Aorta (tissue), 5 donors: ENCODE measurements around the gene CPE. TPM values are rescaled to one million over a fixed set of nuclear protein-coding genes. Genes with fewer than 3 reads are reported as not detected.

Experiments
- ATAC-seq: fragments of 200-7000 bp; cut with Tn5 transposase; one replicate; pipeline ENCODE4 v1.9.1; 2022; ENCODE audit warnings: moderate library complexity; ENCODE audit not compliant: low FRiP score
- DNase-seq, 2 donors: peaks; one replicate each; pipeline ENCODE4 v3.0.0-alpha.2; 2020
- H3K27ac ChIP-seq, 2 donors: one replicate each; pipeline ENCODE4 v1.5.1; 2013; ENCODE audit warnings: low read length in 2 of 2, mild to moderate bottlenecking in 2 of 2, moderate library complexity in 2 of 2, control low read depth in 1 of 2, inconsistent platforms in 1 of 2, low read depth in 1 of 2
- H3K27me3 ChIP-seq, 2 donors: one replicate each; pipeline ENCODE4 v1.6.1; 2013; ENCODE audit warnings: control low read depth in 1 of 2, low read length in 1 of 2, mild to moderate bottlenecking in 1 of 2, moderate library complexity in 1 of 2; ENCODE audit not compliant: insufficient read depth in 2 of 2, control insufficient read depth in 1 of 2
- H3K36me3 ChIP-seq, 2 donors: one replicate each; pipeline ENCODE4 v1.6.1; 2013; ENCODE audit warnings: control low read depth in 1 of 2, low read length in 1 of 2, mild to moderate bottlenecking in 1 of 2; ENCODE audit not compliant: insufficient read depth in 2 of 2, control insufficient read depth in 1 of 2
- H3K4me1 ChIP-seq, 2 donors: one replicate each; pipeline ENCODE4 v1.6.1; 2013; ENCODE audit warnings: low read length in 2 of 2, control low read depth in 1 of 2, mild to moderate bottlenecking in 1 of 2, moderate library complexity in 1 of 2; ENCODE audit not compliant: insufficient read depth in 2 of 2, control insufficient read depth in 1 of 2
- H3K4me3 ChIP-seq, 2 donors: one replicate each; pipeline ENCODE4 v1.5.1; 2013; ENCODE audit warnings: low read length in 2 of 2, control low read depth in 1 of 2, mild to moderate bottlenecking in 1 of 2
- H3K9me3 ChIP-seq: one replicate; pipeline ENCODE4 v1.6.1; 2013; ENCODE audit warnings: mild to moderate bottlenecking, low read length; ENCODE audit not compliant: control insufficient read depth
- WGBS, 2 donors: extraction: QIAGEN DNeasy Blood & Tissue Kit; methylation state at CpG; one replicate each; pipeline ENCODE4 v1.1.7; 2013; 5-methylcytosine and 5-hydroxymethylcytosine counted together
- intact Hi-C, 2 donors: fragments of 100-400 bp; cut with DNase I; formaldehyde crosslinking; loops; one replicate each; pipeline versions ENCODE4 v1.14.2 to v1.15.0; 2022
- polyA plus RNA-seq, 2 donors: library from polyadenylated mRNA; stranded (reverse); fragments of 200-250 nt; gene quantifications; one replicate each; pipeline ENCODE4 v1.2.3, GENCODE V29; 2013
- total RNA-seq, 2 donors: library from RNA; stranded (reverse); fragmentation: NEBNext Ultra II Directional; extraction: Animal tissue kit (Norgen Biotek cat#: 25700); gene quantifications; one replicate each; pipeline ENCODE4 v1.2.1, GENCODE V29; 2021
- donor health status: healthy with polysubstance abuse.
- donor health status: Bipolar disorder and iron deficiency.
- donor health status: DM: no; HTN: no; CAD: no.
- donor health status: DM: no; HTN: no; CAD: no.
- donor health status: DM: yes; HTN: yes; CAD: no.

The CPE gene
- total and polyA plus RNA-seq, 4 donors, result 256 to 443 (median 352) TPM

DNA sequence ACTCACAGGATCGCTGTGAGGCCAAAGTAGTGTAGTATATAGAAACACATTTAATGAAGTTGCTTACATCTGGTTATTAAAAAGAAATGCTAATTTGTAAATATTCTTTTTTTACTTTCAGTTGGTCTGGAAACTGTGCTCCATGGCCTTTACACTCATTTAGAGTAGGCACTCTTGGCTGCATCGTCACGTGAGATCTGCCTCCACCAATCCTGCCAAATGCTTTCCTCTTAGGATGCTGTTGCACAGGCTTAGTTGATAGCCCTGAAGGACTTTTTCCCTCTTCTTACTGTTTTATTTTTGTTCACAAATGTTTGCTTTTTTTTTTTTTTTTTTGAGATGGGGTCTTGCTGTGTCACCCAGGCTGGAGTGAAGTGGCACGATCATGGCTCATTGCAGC lies 6.3 kb downstream of the CPE start:
- ATAC-seq (no peak), DNase-seq (no peak)
- intact Hi-C loops, result loop anchor here in 1 of 2 donors (5.0 kb wide), 1 partner anchor 42 kb away; no protein-coding TSS in a partner anchor
- H3K36me3 ChIP-seq, result no peaks in the 10 kb centered on the region
- H3K9me3 ChIP-seq, result no peaks in the 10 kb centered on the region
- no peaks in the 10 kb centered on the region for H3K27me3 ChIP-seq
- no peak overlapping the region for H3K27ac ChIP-seq
- peaks cover 2 to 11% of the 10 kb centered on the region in 2 donors for H3K4me1 ChIP-seq
- no peak overlapping the region for H3K4me3 ChIP-seq
- 38 to 57% methylated on average over 4 of the region's 4 CpGs for WGBS, 2 donors

- Histone ChIP-seq H3K4me1 (peaks cover 2 to 12% of the 10 kb centered on the region in 2 donors), H3K9me3 (no peaks in the 10 kb centered on the region), H3K4me3 (no peak overlapping the region), H3K27me3 (no peaks in the 10 kb centered on the region), H3K27ac (peak overlapping the region in 1 of 2 donors; percentile 57), H3K36me3 (no peaks in the 10 kb centered on the region)
- intact Hi-C loops, result loop anchor here in 1 of 2 donors (5.0 kb wide), 1 partner anchor 41 kb away; no protein-coding TSS in a partner anchor
- DNase-seq, result no peak
- ATAC-seq, result no peak
- WGBS, 2 donors, result 87 to 89% methylated on average over 1 of the region's 1 CpG
Measured at GRCh38 chr4:165386328-165386727, 7.5 kb downstream of the CPE start.

DNA sequence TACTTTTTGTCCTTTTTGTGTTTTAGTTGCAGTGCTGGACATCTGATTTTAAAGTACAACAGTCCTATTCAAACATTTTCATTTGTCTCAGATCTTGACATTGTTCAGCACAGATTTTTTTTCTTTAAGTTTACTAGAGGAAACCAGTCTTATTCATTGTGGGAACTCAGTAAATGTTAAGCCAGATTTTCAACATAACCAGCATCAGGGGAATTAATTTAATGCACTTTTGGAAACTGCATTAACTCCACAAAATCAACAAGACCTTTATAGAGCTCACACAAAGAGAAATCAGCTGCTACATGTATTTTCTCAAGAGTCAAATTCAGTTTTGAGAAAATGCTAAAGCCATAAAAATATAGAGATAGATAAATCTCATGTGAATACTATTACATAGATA lies 9.9 kb downstream of the CPE start:
- no peak for ATAC-seq
- H3K36me3 ChIP-seq, result no peaks in the 10 kb centered on the region
- DNase-seq, result no peak
- no peak overlapping the region for H3K27ac ChIP-seq
- H3K27me3 ChIP-seq, result no peaks in the 10 kb centered on the region
- H3K9me3 ChIP-seq, result no peaks in the 10 kb centered on the region
- intact Hi-C loops, result loop anchor here in 1 of 2 donors (5.0 kb wide), 1 partner anchor 39 kb away; no protein-coding TSS in a partner anchor
- peaks cover 2 to 17% of the 10 kb centered on the region in 2 donors for H3K4me1 ChIP-seq
- no peak overlapping the region for H3K4me3 ChIP-seq

- Histone ChIP-seq H3K27ac (no peak overlapping the region), H3K36me3 (no peaks in the 10 kb centered on the region), H3K4me1 (peaks cover 2 to 17% of the 10 kb centered on the region in 2 donors), H3K27me3 (no peaks in the 10 kb centered on the region), H3K9me3 (no peaks in the 10 kb centered on the region), H3K4me3 (no peak overlapping the region)
- DNase-seq, result no peak
- intact Hi-C loops, result no loop called here
- no peak for ATAC-seq
Measured at GRCh38 chr4:165393051-165393450, 14.2 kb downstream of the CPE start.

GRCh38 chr4:165393704-165394103 lies 14.9 kb downstream of the CPE start:
- H3K27me3 ChIP-seq, result no peaks in the 10 kb centered on the region
- no peak overlapping the region for H3K4me3 ChIP-seq
- intact Hi-C loops, result no loop called here
- no peaks in the 10 kb centered on the region for H3K36me3 ChIP-seq
- peaks cover 2 to 17% of the 10 kb centered on the region in 2 donors for H3K4me1 ChIP-seq
- no peak overlapping the region for H3K27ac ChIP-seq
- no peaks in the 10 kb centered on the region for H3K9me3 ChIP-seq
- no peak for DNase-seq
- WGBS, 2 donors, result 2 to 18% methylated on average over 2 of the region's 2 CpGs
- no peak for ATAC-seq

GRCh38 chr4:165394275-165394674 lies 15.5 kb downstream of the CPE start:
- Histone ChIP-seq H3K4me1 (peaks cover 2 to 17% of the 10 kb centered on the region in 2 donors), H3K36me3 (no peaks in the 10 kb centered on the region), H3K9me3 (no peaks in the 10 kb centered on the region), H3K27ac (no peak overlapping the region), H3K27me3 (no peaks in the 10 kb centered on the region), H3K4me3 (no peak overlapping the region)
- DNase-seq (no peak), ATAC-seq (no peak)
- WGBS, 2 donors, result 69 to 72% methylated on average over 5 of the region's 5 CpGs
- intact Hi-C loops, result no loop called here

DNA sequence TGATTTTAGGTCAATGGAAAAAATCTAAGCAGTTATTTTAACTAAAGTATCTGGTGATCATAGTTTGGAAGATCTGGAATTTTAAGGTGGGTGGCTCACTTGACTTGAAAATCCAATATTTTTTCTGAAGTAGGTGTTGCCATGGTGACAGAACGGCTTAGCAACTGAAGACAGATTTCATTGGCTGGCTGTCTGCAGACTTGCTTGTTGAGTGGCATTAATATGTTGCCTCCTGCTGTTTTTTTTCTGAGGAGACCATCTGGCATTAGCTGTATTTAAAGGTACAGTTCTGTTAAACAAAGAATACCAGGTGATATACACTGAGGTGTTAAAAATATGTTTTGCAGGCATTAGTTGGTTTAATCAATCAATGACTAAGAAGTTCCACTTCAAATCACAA lies 19.8 kb downstream of the CPE start:
- H3K36me3 ChIP-seq, result no peaks in the 10 kb centered on the region
- intact Hi-C loops, result no loop called here
- WGBS, 2 donors, result 3 to 6% methylated on average over 1 of the region's 1 CpG
- no peak for ATAC-seq
- no peaks in the 10 kb centered on the region for H3K27me3 ChIP-seq
- DNase-seq, result no peak
- peaks cover 1 to 9% of the 10 kb centered on the region in 2 donors for H3K4me1 ChIP-seq
- no peak overlapping the region for H3K4me3 ChIP-seq
- H3K27ac ChIP-seq, result no peak overlapping the region
- H3K9me3 ChIP-seq, result no peaks in the 10 kb centered on the region

- no peak overlapping the region for H3K4me3 ChIP-seq
- intact Hi-C loops, result no loop called here
- no peak overlapping the region for H3K27ac ChIP-seq
- no peaks in the 10 kb centered on the region for H3K9me3 ChIP-seq
- no peak for DNase-seq
- H3K27me3 ChIP-seq, result no peaks in the 10 kb centered on the region
- H3K4me1 ChIP-seq, result peaks cover 0 to 4% of the 10 kb centered on the region in 2 donors
- H3K36me3 ChIP-seq, result no peaks in the 10 kb centered on the region
- no peak for ATAC-seq
- 90 to 95% methylated on average over 9 of the region's 9 CpGs for WGBS, 2 donors
Measured at GRCh38 chr4:165402375-165402774, 23.6 kb downstream of the CPE start.

GRCh38 chr4:165403048-165403447 lies 24.2 kb downstream of the CPE start:
- H3K9me3 ChIP-seq, result no peaks in the 10 kb centered on the region
- ATAC-seq (no peak), DNase-seq (no peak)
- no peaks in the 10 kb centered on the region for H3K27me3 ChIP-seq
- no peak overlapping the region for H3K27ac ChIP-seq
- H3K36me3 ChIP-seq, result no peaks in the 10 kb centered on the region
- 78 to 81% methylated on average over 2 of the region's 2 CpGs for WGBS, 2 donors
- H3K4me3 ChIP-seq, result no peak overlapping the region
- intact Hi-C loops, result no loop called here
- peaks cover 0 to 4% of the 10 kb centered on the region in 2 donors for H3K4me1 ChIP-seq
